SH-SY5Y (cell line): ENCODE measurements around the gene GSE1.

Source experiments
- GATA2 ChIP-seq: IDR thresholded peaks from 2 replicates; pipeline ENCODE4 v1.6.1; 2011; ENCODE audit warnings: mild to moderate bottlenecking, low read depth, low read length
- GATA3 ChIP-seq: IDR thresholded peaks from 2 replicates; pipeline ENCODE4 v1.6.1; 2011; ENCODE audit warnings: low read depth, mild to moderate bottlenecking, low read length, moderate library complexity

GRCh38 chr16:85641776-85642176 is 28.7 kb downstream of the GSE1 start:
- no peak for TF ChIP-seq GATA3
- TF ChIP-seq GATA2 = no peak
